MV-4-11 (cell line): ENCODE results near the gene DCC.

Experiments
- DNase-seq: peaks from one replicate; lab custom pipeline; 2025; lab: John Stamatoyannopoulos, UW

DCC gene

GRCh38 chr18:52605345-52605744 is 265.3 kb downstream of the DCC start:
- no peak for DNase-seq

DNA sequence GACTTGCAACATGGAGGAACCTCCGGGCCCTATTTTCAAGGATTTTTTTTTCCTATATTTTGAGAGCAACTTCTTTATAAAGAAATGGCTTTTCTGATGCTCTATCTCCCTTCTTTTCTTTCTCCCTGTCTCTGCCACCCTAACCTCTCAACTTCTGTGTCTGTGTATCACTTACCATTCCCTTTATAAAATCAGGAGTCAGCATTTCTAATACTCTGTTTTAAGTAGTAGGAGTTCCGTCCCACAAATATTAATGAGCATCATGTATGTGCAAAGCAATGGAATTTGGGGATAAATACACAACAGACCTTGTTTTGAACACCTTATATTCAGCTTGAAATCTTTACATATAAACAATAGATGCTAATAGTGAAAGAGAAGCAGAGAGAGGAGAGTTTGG is 268.0 kb downstream of the DCC start:
- no peak for DNase-seq

- DNase-seq: no peak
Observed at GRCh38 chr18:52610451-52611115, 270.6 kb downstream of the DCC start.

- DNase-seq: no peak
Observed at GRCh38 chr18:52612406-52612805, 272.4 kb downstream of the DCC start.

DNA sequence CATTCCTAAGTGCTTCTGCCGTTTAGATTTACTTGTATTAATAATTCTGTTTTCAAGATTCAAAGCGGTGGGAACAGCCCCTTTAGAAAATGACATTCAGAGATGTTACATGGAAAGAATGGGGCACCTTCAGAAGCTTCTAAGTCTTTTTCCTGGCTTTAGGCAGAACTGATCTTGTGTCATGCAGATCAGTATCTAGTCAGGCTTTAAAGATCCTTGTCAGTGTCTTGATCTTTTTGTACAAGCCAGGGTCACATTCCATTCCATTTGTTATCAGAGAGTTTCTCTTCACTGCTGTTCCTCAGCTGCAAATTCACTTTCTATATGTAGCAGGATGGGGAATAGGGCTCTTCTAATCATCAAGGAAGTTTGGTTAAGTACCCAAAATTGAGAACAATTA is 275.3 kb downstream of the DCC start:
- DNase-seq: no peak

DNA sequence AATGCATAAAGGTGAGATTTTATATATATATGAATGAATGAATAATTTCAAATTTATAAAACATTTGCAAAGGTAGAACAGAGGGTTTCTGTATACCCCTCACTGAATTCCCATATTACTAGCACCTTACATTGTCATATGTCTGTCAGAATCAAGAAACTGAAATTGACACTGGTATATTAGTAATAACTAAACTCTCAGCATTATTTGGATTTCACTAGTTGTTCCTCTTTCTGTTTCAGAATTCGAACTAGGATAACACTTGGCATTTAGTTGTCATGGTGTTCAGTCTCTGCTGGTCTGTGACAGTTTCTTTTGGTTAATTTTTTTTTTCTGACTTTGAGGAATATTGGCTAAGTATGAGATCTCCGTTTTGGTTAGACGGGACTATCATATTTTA is 275.9 kb downstream of the DCC start:
- no peak for DNase-seq

- no peak for DNase-seq
Observed at GRCh38 chr18:52617931-52618330, 277.9 kb downstream of the DCC start.

DNA sequence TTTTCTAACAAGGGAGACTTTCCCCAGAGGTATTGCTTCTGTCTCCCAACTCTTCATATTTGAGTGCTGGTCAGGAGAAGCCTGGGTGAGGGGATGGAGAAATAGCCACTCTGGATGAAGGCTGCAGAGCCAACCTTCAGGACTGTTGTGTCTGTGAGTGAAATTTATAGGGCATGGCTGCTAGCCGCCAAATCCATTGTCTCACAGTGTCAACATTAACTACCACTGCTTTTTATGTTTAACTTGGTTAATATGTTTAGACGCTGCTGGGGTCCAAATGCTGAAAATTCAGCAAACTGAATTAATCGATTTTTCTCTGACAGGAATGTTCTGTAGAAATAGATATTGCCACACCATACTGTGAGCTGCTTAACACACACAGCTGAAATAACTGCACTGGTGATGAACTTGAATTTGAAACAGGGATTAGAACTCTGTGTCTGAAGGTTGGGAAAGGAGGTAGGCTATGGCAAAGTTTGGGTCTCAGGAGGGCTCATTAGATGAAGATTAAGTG is 281.0 kb downstream of the DCC start:
- no peak for DNase-seq

- no peak for DNase-seq
Observed at GRCh38 chr18:52624702-52625101, 284.7 kb downstream of the DCC start.

DNA sequence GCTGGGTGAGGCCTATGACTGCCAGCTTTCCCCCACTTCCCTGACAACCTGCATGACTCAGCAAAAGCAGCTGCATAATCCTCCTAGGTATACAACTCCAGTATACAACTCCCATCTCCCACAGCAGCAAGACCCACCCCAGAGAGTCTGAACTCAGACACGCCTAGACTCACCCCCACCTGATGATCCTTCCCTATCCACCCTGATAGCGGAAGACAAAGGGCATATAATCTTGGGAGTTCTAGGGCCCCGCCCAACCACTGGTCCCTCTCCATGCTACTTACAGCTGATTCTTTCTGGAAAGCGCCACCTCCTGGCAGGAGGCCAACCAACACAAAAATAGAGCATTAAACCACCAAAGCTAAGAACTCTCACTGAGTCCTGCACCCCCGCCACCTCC is 296.5 kb downstream of the DCC start:
- DNase-seq: no peak

DNA sequence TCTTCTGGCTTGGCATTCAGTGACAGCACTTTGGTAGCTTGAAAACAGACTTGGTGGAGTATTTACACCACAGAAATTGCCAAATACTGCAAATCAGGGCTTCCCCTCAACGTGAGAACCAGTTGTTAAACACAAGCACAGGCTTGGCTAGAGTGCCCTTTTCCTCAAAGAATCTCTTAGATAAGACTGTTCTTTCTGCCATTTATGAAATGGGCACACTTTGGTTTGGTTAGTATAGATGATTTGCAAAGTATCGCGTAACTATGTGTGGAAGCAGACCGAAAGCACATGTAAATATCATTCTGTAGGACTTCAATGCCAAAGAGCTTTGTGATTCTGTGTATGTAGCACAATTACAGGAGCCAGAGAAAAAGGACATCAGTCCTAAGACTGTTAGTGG is 308.2 kb downstream of the DCC start:
- DNase-seq: no peak

DNA sequence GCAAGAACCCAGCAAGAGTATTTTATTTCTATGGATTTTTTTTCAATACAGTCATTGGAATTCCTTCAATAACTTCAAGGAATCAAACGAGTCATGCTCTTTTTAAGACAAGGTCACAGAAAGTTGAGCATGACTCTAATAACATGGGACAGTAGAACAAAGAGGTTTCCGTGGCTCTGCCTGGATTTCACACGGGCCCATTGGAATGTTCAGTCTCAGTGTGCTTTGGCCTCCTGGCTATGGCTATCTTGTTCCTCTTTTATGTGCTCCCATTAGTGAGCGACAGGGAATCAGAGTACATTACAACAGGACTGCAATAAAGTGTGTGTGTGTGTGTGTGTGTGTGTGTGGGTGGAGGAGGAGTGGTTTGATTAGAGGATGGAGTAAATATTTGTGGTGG is 312.4 kb downstream of the DCC start:
- DNase-seq: no peak

DNA sequence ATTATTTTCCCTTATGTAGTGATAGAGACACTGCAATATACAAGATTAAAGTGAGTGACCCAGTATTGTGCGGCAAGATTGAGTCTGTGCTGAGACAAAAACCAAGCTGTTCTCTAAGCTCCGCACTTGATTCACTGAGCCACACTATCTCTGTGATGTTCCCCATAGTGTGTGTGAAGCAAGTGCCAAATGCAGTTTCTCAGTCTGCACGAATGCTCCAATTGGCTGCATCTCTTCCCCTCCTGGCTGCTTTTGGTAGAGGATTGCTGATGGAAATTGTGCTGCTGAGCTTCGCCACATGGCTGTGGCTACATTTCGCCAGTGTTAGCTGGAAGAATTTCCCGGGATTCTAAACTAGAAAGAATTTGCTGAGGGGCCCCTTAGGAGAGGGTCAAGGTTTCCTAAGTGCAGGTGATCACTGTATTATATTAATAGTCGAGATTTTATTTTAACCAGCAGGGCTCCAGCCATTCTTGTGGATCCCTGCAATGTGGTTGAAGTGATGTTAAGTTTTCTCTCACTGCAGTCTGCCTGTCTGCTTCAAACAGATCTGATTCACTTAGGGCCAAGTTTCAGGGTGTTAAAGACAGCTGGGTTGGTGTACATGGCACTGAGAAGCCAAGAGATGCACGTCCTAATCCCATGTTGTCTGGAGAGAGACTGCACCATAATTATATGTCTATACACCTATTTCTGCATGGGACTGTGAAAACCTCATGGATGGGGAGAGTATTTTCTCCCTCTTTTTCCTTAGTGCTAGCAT is 317.2 kb downstream of the DCC start:
- no peak for DNase-seq

GRCh38 chr18:52667463-52668065 is 327.6 kb downstream of the DCC start:
- DNase-seq: no peak

DNA sequence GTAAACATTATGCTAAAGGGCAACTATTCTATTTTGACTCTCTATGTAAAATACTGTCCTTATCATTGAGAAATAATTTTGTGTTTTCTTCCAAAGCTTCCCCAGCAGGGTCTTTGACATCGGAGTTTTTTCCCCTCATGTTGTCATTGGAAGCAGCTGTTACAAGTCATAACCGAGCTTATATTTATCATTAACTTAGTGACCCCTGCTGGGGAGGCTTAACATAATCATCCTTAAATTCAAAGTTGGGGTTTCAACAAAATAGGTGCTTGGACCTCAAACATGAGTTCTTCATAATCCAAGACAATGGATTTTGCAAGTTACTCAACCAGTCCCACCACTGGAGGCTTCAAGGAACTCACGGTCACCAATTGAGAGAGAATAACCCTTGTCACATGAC is 330.9 kb downstream of the DCC start:
- peak; percentile 13 for DNase-seq

GRCh38 chr18:52678034-52678433 is 338.0 kb downstream of the DCC start:
- DNase-seq: no peak

GRCh38 chr18:52678551-52678950 is 338.6 kb downstream of the DCC start:
- no peak for DNase-seq

DNA sequence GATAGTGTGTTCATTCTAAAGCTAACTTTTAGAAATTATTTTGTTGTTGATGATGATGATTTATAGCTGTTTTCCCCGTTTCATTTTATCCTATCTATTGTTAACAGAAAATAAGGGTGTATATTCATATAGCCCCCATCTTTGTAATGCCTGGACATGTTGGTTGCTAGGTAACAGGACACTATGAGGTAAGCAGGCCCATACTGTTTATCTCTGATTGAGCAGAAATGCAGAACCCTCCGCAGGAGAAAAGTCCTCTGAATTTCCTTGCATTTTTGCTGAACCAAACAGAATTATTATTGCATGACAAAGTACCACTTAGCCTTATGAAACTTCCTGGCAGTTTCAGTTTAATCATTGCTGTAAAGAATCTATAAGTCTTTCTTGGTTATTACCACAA is 339.4 kb downstream of the DCC start:
- no peak for DNase-seq

GRCh38 chr18:52682260-52682659 is 342.3 kb downstream of the DCC start:
- no peak for DNase-seq

GRCh38 chr18:52685316-52685715 is 345.3 kb downstream of the DCC start:
- no peak for DNase-seq

- DNase-seq: no peak
Observed at GRCh38 chr18:52691841-52692240, 351.8 kb downstream of the DCC start.

- DNase-seq: no peak
Observed at GRCh38 chr18:52694804-52695203, 354.8 kb downstream of the DCC start.

DNA sequence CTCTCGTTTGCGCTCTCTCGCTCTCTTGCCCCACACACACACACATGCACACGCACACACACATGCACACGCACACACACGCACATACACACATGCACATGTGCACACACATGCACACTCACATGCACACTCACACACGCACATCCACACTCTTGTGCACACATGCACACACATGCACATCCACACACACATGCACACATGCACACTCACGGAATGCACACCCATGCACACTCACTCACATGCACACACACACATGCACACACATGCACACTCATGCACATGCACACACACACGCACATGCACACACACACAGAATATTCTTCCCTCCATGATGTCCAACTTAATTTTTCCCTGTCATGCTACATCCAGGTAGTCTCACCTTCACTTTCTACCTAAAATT is 360.1 kb downstream of the DCC start:
- DNase-seq: no peak
